Measurements from ENCODE around the gene CPPED1.

The CPPED1 gene

GRCh38 chr16:12677502-12677901 is 126.2 kb downstream of the CPPED1 start:
- no peak for TF ChIP-seq CTCF (conservative IDR thresholded peaks at IDR 0.05; ENCODE audit: low read depth)
- ChIA-PET CTCF (no interaction called here), POLR2A (ENCODE audit: low non-redundant PET) (no interaction called here)
- no peak for DNase-seq (ENCODE audit: low spot score)
- no peak overlapping the region for H3K27ac ChIP-seq

- ChIA-PET CTCF (no interaction called here), POLR2A (ENCODE audit: low non-redundant PET) (no interaction called here)
- no peak for TF ChIP-seq CTCF (conservative IDR thresholded peaks at IDR 0.05; ENCODE audit: low read depth)
- DNase-seq (ENCODE audit: low spot score): no peak
- H3K27ac ChIP-seq: no peak overlapping the region
These were observed 127.8 kb downstream of the CPPED1 start for GRCh38 chr16:12675852-12676251.

GRCh38 chr16:12675046-12675445 is 128.6 kb downstream of the CPPED1 start:
- TF ChIP-seq CTCF (conservative IDR thresholded peaks at IDR 0.05; ENCODE audit: low read depth): no peak
- H3K27ac ChIP-seq: no peak overlapping the region
- no peak for DNase-seq (ENCODE audit: low spot score)
- ChIA-PET CTCF (no interaction called here), POLR2A (ENCODE audit: low non-redundant PET) (no interaction called here)

- POLR2A ChIA-PET (ENCODE audit: low non-redundant PET): no interaction called here
These were observed 129.2 kb downstream of the CPPED1 start for GRCh38 chr16:12674524-12674923.

GRCh38 chr16:12674071-12674470 is 129.6 kb downstream of the CPPED1 start:
- CTCF ChIA-PET: no interaction called here

More at GRCh38 chr16:12674524-12674923, 129.2 kb downstream of the CPPED1 start:
- CTCF ChIA-PET: no interaction called here
- no peak overlapping the region for H3K27ac ChIP-seq
- no peak for DNase-seq (ENCODE audit: low spot score)
- TF ChIP-seq CTCF (conservative IDR thresholded peaks at IDR 0.05; ENCODE audit: low read depth): no peak

GRCh38 chr16:12673466-12673865 is 130.2 kb downstream of the CPPED1 start:
- POLR2A ChIA-PET (ENCODE audit: low non-redundant PET): no interaction called here
- CTCF ChIA-PET: no interaction called here
- no peak for TF ChIP-seq CTCF (conservative IDR thresholded peaks at IDR 0.05; ENCODE audit: low read depth)
- no peak for DNase-seq (ENCODE audit: low spot score)
- no peak overlapping the region for H3K27ac ChIP-seq

More at GRCh38 chr16:12674071-12674470, 129.6 kb downstream of the CPPED1 start:
- POLR2A ChIA-PET (ENCODE audit: low non-redundant PET): no interaction called here
- DNase-seq (ENCODE audit: low spot score): no peak
- no peak overlapping the region for H3K27ac ChIP-seq
- no peak for TF ChIP-seq CTCF (conservative IDR thresholded peaks at IDR 0.05; ENCODE audit: low read depth)

- POLR2A ChIA-PET (ENCODE audit: low non-redundant PET): no interaction called here
- no peak overlapping the region for H3K27ac ChIP-seq
- no peak for TF ChIP-seq CTCF (conservative IDR thresholded peaks at IDR 0.05; ENCODE audit: low read depth)
- DNase-seq (ENCODE audit: low spot score): no peak
- CTCF ChIA-PET: no interaction called here
These were observed 130.7 kb downstream of the CPPED1 start for GRCh38 chr16:12672986-12673385.
